H1 (cell line): ENCODE results near the gene RARA. TPM values are rescaled to one million over a fixed set of nuclear protein-coding genes. Genes with fewer than 3 reads are reported as not detected.

Source experiments
- CTCF ChIA-PET: fragments of 300-600 bp; sonication (Branson Sonifier 250); formaldehyde crosslinking; loops from one replicate; lab custom pipeline; 2021; ENCODE audit not compliant: partially characterized antibody; lab: Charles Lee
- POLR2A ChIA-PET: fragments of 300-600 bp; sonication (Branson Sonifier 250); formaldehyde crosslinking; loops from one replicate; lab custom pipeline; 2021; ENCODE audit warnings: inconsistent platforms; ENCODE audit not compliant: partially characterized antibody; lab: Charles Lee
- DNase-seq, 2 experiments: peaks; one replicate each; pipeline versions ENCODE4 v3.0.0 to v3.0.0-alpha.2; 2010 to 2022; ENCODE audit warnings: low spot score in 2 of 2, low read depth in 1 of 2, mixed read lengths in 1 of 2
- FAIRE-seq: peaks from 2 replicates; lab custom pipeline; 2011; peaks lifted over from hg19 to GRCh38; lab: Jason Lieb, UNC
- H2AFZ ChIP-seq: 2 replicates; pipeline ENCODE4 v1.8.1; 2012; ENCODE audit warnings: low read length, inconsistent platforms
- H2AK5ac ChIP-seq: 2 replicates; pipeline ENCODE4 v1.6.1; 2013; ENCODE audit warnings: low read depth, low read length
- H2BK120ac ChIP-seq: replicated peaks from 2 replicates; pipeline ENCODE3; 2013; ENCODE audit warnings: low read depth, low read length, inconsistent platforms
- H2BK12ac ChIP-seq: 2 replicates; pipeline ENCODE4 v1.6.1; 2013; ENCODE audit warnings: low read depth, low read length
- H2BK15ac ChIP-seq: 2 replicates; pipeline ENCODE4 v1.6.1; 2013; ENCODE audit warnings: low read length
- H2BK20ac ChIP-seq: 2 replicates; pipeline ENCODE4 v1.6.1; 2013; ENCODE audit warnings: low read length
- H2BK5ac ChIP-seq: 2 replicates; pipeline ENCODE4 v1.6.1; 2013; ENCODE audit warnings: low read depth, low read length
- H3K14ac ChIP-seq: 2 replicates; pipeline ENCODE4 v1.6.1; 2013; ENCODE audit warnings: inconsistent platforms; ENCODE audit not compliant: insufficient read length
- H3K18ac ChIP-seq: 2 replicates; pipeline ENCODE4 v1.6.1; 2013; ENCODE audit warnings: low read length; ENCODE audit errors: extremely low read depth
- H3K23ac ChIP-seq: 2 replicates; pipeline ENCODE4 v1.6.1; 2013; ENCODE audit warnings: inconsistent platforms; ENCODE audit not compliant: insufficient read length
- H3K23me2 ChIP-seq: 2 replicates; pipeline ENCODE4 v1.6.1; 2013; ENCODE audit warnings: low read depth, low read length
- H3K27ac ChIP-seq: 2 replicates; pipeline ENCODE4 v1.6.1; 2011; ENCODE audit warnings: low read depth, low read length, inconsistent platforms
- H3K27me3 ChIP-seq, 4 experiments: replicated peaks in 1 of 4; 1 replicate in 1 of 4; 2 replicates in 3 of 4; pipeline versions ENCODE4 v1.6.1 to v1.8.1; 2011 to 2013; ENCODE audit warnings: low read length in 3 of 4, mild to moderate bottlenecking in 3 of 4, inconsistent platforms in 2 of 4, mixed read lengths in 2 of 4, moderate library complexity in 1 of 4; ENCODE audit not compliant: control insufficient read depth in 3 of 4, insufficient read depth in 3 of 4; ENCODE audit errors: extremely low read depth in 1 of 4
- H3K36me3 ChIP-seq, 4 experiments: 2 replicates each; pipeline versions ENCODE4 v1.6.1 to v1.8.1; 2011 to 2013; ENCODE audit warnings: mild to moderate bottlenecking in 4 of 4, low read length in 3 of 4, moderate library complexity in 2 of 4, control low read depth in 1 of 4, inconsistent platforms in 1 of 4; ENCODE audit not compliant: insufficient read depth in 4 of 4, control insufficient read depth in 2 of 4
- H3K4ac ChIP-seq: replicated peaks from 2 replicates; pipeline ENCODE3; 2013; ENCODE audit warnings: low read length, low read depth, mixed read lengths, inconsistent platforms; ENCODE audit not compliant: insufficient read length
- H3K4me1 ChIP-seq, 4 experiments: replicated peaks in 1 of 4; 1 replicate in 1 of 4; 2 replicates in 3 of 4; pipeline versions ENCODE4 v1.6.1 to v1.8.1; 2011 to 2013; ENCODE audit warnings: low read length in 3 of 4, inconsistent platforms in 2 of 4, mixed read lengths in 1 of 4; ENCODE audit not compliant: insufficient read depth in 4 of 4, control insufficient read depth in 3 of 4
- H3K4me2 ChIP-seq, 2 experiments: 2 replicates each; pipeline versions ENCODE4 v1.6.1 to v1.8.1; 2011 to 2013; ENCODE audit warnings: low read depth in 2 of 2, low read length in 2 of 2, control low read depth in 1 of 2, inconsistent platforms in 1 of 2, mild to moderate bottlenecking in 1 of 2; ENCODE audit not compliant: insufficient read depth in 1 of 2
- H3K4me3 ChIP-seq, 4 experiments: fragments of 200-600, 300-600 bp in 1 of 4; sonication (generic), shearing (Covaris generic), sonication (Bioruptor Twin) in 1 of 4; 2 replicates each; pipeline versions ENCODE4 v1.5.1 to v1.8.1; 2011 to 2016; ENCODE audit warnings: low read length in 4 of 4, low read depth in 3 of 4, control low read depth in 2 of 4, inconsistent platforms in 2 of 4, mild to moderate bottlenecking in 2 of 4, mixed read lengths in 1 of 4, moderate library complexity in 1 of 4; ENCODE audit not compliant: insufficient read depth in 2 of 4; ENCODE audit errors: extremely low read depth in 1 of 4
- H3K56ac ChIP-seq: replicated peaks from 2 replicates; pipeline ENCODE3; 2013; ENCODE audit warnings: low read depth, mild to moderate bottlenecking, mixed read lengths, low read length, inconsistent platforms; ENCODE audit not compliant: insufficient read length
- H3K79me1 ChIP-seq: 2 replicates; pipeline ENCODE4 v1.6.1; 2013; ENCODE audit warnings: low read depth, low read length, control low read depth
- H3K79me2 ChIP-seq, 2 experiments: 2 replicates each; pipeline versions ENCODE4 v1.6.1 to v1.8.1; 2012 to 2013; ENCODE audit warnings: low read length in 2 of 2, mild to moderate bottlenecking in 2 of 2, inconsistent platforms in 1 of 2; ENCODE audit not compliant: insufficient read depth in 2 of 2, control insufficient read depth in 1 of 2
- H3K9ac ChIP-seq, 4 experiments: replicated peaks in 1 of 4; 1 replicate in 1 of 4; 2 replicates in 3 of 4; pipeline versions ENCODE4 v1.6.1 to v1.8.1; 2011 to 2013; ENCODE audit warnings: low read depth in 3 of 4, low read length in 3 of 4, control low read depth in 2 of 4, mild to moderate bottlenecking in 2 of 4, moderate library complexity in 2 of 4, inconsistent platforms in 1 of 4; ENCODE audit errors: extremely low read depth in 1 of 4
- H3K9me3 ChIP-seq, 2 experiments: 2 replicates each; pipeline versions ENCODE4 v1.6.1 to v1.8.1; 2012 to 2013; ENCODE audit warnings: mild to moderate bottlenecking in 2 of 2, moderate library complexity in 2 of 2, control low read depth in 1 of 2, inconsistent platforms in 1 of 2, low read depth in 1 of 2, low read length in 1 of 2, mixed read lengths in 1 of 2; ENCODE audit not compliant: insufficient read depth in 2 of 2
- H4K20me1 ChIP-seq, 2 experiments: replicated peaks in 1 of 2; 2 replicates each; pipeline versions ENCODE3 to v1.8.1; 2011 to 2013; ENCODE audit warnings: inconsistent platforms in 2 of 2, low read length in 2 of 2, mild to moderate bottlenecking in 1 of 2; ENCODE audit not compliant: insufficient read depth in 2 of 2, control insufficient read depth in 1 of 2
- H4K5ac ChIP-seq: 2 replicates; pipeline ENCODE4 v1.6.1; 2013; ENCODE audit warnings: low read length, low read depth, mixed read lengths, inconsistent platforms; ENCODE audit not compliant: insufficient read length
- H4K8ac ChIP-seq: 2 replicates; pipeline ENCODE4 v1.8.0; 2013; ENCODE audit warnings: mild to moderate bottlenecking, moderate library complexity, low read length, inconsistent platforms; ENCODE audit not compliant: insufficient read depth; ENCODE audit errors: extremely low read depth
- H4K91ac ChIP-seq: replicated peaks from 2 replicates; pipeline ENCODE3; 2013; ENCODE audit warnings: low read length, mixed read lengths, inconsistent platforms; ENCODE audit not compliant: insufficient read length
- CBX5 ChIP-seq: fragments of 300-800, 300-1000 bp; sonication (generic); IDR thresholded peaks from 2 replicates; pipeline ENCODE4 v1.7.1; 2016; ENCODE audit warnings: antibody characterized with exemption, low read length, low read depth
- CEBPB ChIP-seq: IDR thresholded peaks from 2 replicates; pipeline ENCODE4 v1.6.1; 2012; ENCODE audit warnings: low read depth, low read length
- EP300 ChIP-seq, 2 experiments: IDR thresholded peaks; 1 replicate in 1 of 2; 2 replicates in 1 of 2; pipeline ENCODE4 v1.6.1; 2011 to 2012; ENCODE audit warnings: low read depth in 2 of 2, low read length in 2 of 2, mild to moderate bottlenecking in 2 of 2, borderline replicate concordance in 1 of 2, inconsistent platforms in 1 of 2, moderate library complexity in 1 of 2
- FOSL1 ChIP-seq: IDR thresholded peaks from 2 replicates; pipeline ENCODE4 v1.6.1; 2011; ENCODE audit warnings: mild to moderate bottlenecking, low read depth, low read length, moderate library complexity; ENCODE audit not compliant: insufficient read depth
- HDAC6 ChIP-seq: IDR thresholded peaks from one replicate; pipeline ENCODE4 v1.7.1; 2012; ENCODE audit warnings: low read depth, mild to moderate bottlenecking, inconsistent platforms, low read length, moderate library complexity
- MAX ChIP-seq: IDR thresholded peaks from 2 replicates; pipeline ENCODE4 v1.6.1; 2012; ENCODE audit warnings: inconsistent platforms
- NRF1 ChIP-seq: IDR thresholded peaks from 2 replicates; pipeline ENCODE4 v1.6.1; 2011; ENCODE audit warnings: mild to moderate bottlenecking, low read depth, low read length, improper control_type of control experiment
- PHF8 ChIP-seq: fragments of 200-600 bp; sonication (generic); conservative IDR thresholded peaks from 2 replicates; pipeline ENCODE4 v1.7.1; 2012; ENCODE audit warnings: low read depth, mild to moderate bottlenecking, inconsistent platforms, low read length, moderate library complexity
- RAD21 ChIP-seq, 2 experiments: IDR thresholded peaks in 1 of 2; conservative IDR thresholded peaks in 1 of 2; 2 replicates each; pipeline ENCODE4 v1.6.1; 2011; ENCODE audit warnings: low read depth in 2 of 2, low read length in 2 of 2, improper control_type of control experiment in 1 of 2, inconsistent platforms in 1 of 2, mild to moderate bottlenecking in 1 of 2, moderate library complexity in 1 of 2
- RXRA ChIP-seq: IDR thresholded peaks from 2 replicates; pipeline ENCODE4 v1.6.1; 2011; ENCODE audit warnings: low read depth, mild to moderate bottlenecking, low read length, moderate library complexity; ENCODE audit not compliant: insufficient read depth
- SP4 ChIP-seq: IDR thresholded peaks from 2 replicates; pipeline ENCODE4 v1.6.1; 2012; ENCODE audit warnings: low read length, inconsistent platforms
- TAF1 ChIP-seq: IDR thresholded peaks from 2 replicates; pipeline ENCODE4 v1.6.1; 2011; ENCODE audit warnings: mild to moderate bottlenecking, low read depth, low read length
- YY1 ChIP-seq: IDR thresholded peaks from 2 replicates; pipeline ENCODE4 v1.6.1; 2011; ENCODE audit warnings: low read depth, mild to moderate bottlenecking, low read length
- WGBS, 2 experiments: shearing (Covaris generic) in 1 of 2; methylation state at CpG; one replicate each; pipeline versions ENCODE4 v1.1.6 to v1.1.7; 2013 to 2015; ENCODE audit warnings: low lambda C conversion rate in 2 of 2, mixed read lengths in 2 of 2, inconsistent platforms in 1 of 2, low coverage in 1 of 2, missing lambda C conversion rate in 1 of 2; ENCODE audit not compliant: insufficient replicate concordance in 2 of 2, insufficient coverage in 1 of 2, insufficient read length in 1 of 2; ENCODE audit errors: extremely low coverage in 1 of 2, missing lambda C conversion rate in 1 of 2; 5-methylcytosine and 5-hydroxymethylcytosine counted together
- polyA plus RNA-seq, 7 experiments: library from polyadenylated mRNA; depleted of rRNA in 3 of 7; stranded (reverse) in 5 of 7; unstranded in 2 of 7; fragments of >200 nt in 5 of 7; fragments of 200-250 nt in 2 of 7; gene quantifications; 1 replicate in 5 of 7; 2 replicates in 1 of 7; 4 replicates in 1 of 7; pipeline versions ENCODE4 v1.2.1 to v1.2.3, GENCODE V29; 2011 to 2013; ENCODE audit warnings: missing spikeins in 2 of 7, mixed read lengths in 2 of 7
- total RNA-seq: library from RNA; stranded (reverse); fragmentation: NEBNext Ultra II Directional; extraction: Animal tissue kit (Norgen Biotek cat#: 25700); gene quantifications from 2 replicates; pipeline ENCODE4 v1.2.1, GENCODE V29; 2021

The RARA gene
- total and polyA plus RNA-seq, 2 of the 8 experiments (the other 6 are each of a cell fraction or from before 2014, with no cell fraction given) = 4.4 to 16.5 TPM

- no peak overlapping the region for H3K4me3 ChIP-seq
- H3K9ac ChIP-seq = no peak overlapping the region
- no peak overlapping the region for H2BK120ac ChIP-seq
- H3K14ac ChIP-seq = no peak overlapping the region
- no peak overlapping the region for H2BK15ac ChIP-seq
- H3K18ac ChIP-seq = no peak overlapping the region
- no peaks in the 10 kb centered on the region; the same call in 1 of the 2 replicates for H3K23me2 ChIP-seq
- H2AFZ ChIP-seq = no peak overlapping the region
- no peak overlapping the region for H4K8ac ChIP-seq
- H3K27me3 ChIP-seq = no peaks in the 10 kb centered on the region
- no peak overlapping the region for H3K4me2 ChIP-seq
- H3K36me3 ChIP-seq = peaks cover 0 to 22% (median 7%) of the 10 kb centered on the region in 4 experiments; a peak in 6 of 8 replicates
- H2BK20ac ChIP-seq = no peak overlapping the region
- FAIRE-seq (no peak), DNase-seq (no peak)
- H3K23ac ChIP-seq = no peak overlapping the region
- H4K91ac ChIP-seq = no peak overlapping the region
- 89% methylated on average over 2 of the region's 2 CpGs; no CpG with 5 or more reads in 1 of the 2 experiments for WGBS, 2 experiments
- ChIA-PET CTCF (interaction anchor here (0.6 kb wide), 1 partner anchor 1799 kb away, joined by 3 read pairs; no protein-coding TSS in a partner anchor), POLR2A (interaction anchor here (0.6 to 2.8 kb wide), 5 partner anchors 12 to 58 kb away, joined by 3 to 18 read pairs (median 5); partner anchors contain the start of gene CDC6)
- H4K5ac ChIP-seq = no peak overlapping the region
- H3K56ac ChIP-seq = no peak overlapping the region
- H2BK12ac ChIP-seq = no peak overlapping the region
- no peak overlapping the region for H2AK5ac ChIP-seq
- H3K27ac ChIP-seq = no peak overlapping the region
- H2BK5ac ChIP-seq = no peak overlapping the region
- H3K79me2 ChIP-seq = no peaks in the 10 kb centered on the region
- H3K4me1 ChIP-seq = peaks cover 0 to 2% (median 0%) of the 10 kb centered on the region in 4 experiments; a peak in 1 of 7 replicates
- no peak overlapping the region for H3K4ac ChIP-seq
- no peaks in the 10 kb centered on the region for H4K20me1 ChIP-seq
- no peak for TF ChIP-seq CBX5
- TF ChIP-seq HDAC6 = no peak
- TF ChIP-seq EP300 (IDR thresholded peaks at IDR 0.05; ENCODE audit: borderline replicate concordance in 1 of 2, low read depth in 2 of 2, low read length in 2 of 2) = no peak
- TF ChIP-seq TAF1 = no peak
- no peak for TF ChIP-seq SP4
- no peak for TF ChIP-seq NRF1
- no peak for TF ChIP-seq PHF8
- TF ChIP-seq RXRA = no peak
- TF ChIP-seq YY1 = no peak
- no peak for TF ChIP-seq RAD21 (IDR thresholded peaks at IDR 0.05 in 1 of 2, conservative IDR thresholded peaks at IDR 0.05 in 1 of 2; ENCODE audit: low read depth in 2 of 2, low read length in 2 of 2)
- TF ChIP-seq MAX = no peak
- TF ChIP-seq CEBPB = no peak
- no peak for TF ChIP-seq FOSL1
- no peaks in the 10 kb centered on the region for H3K79me1 ChIP-seq
- no peaks in the 10 kb centered on the region for H3K9me3 ChIP-seq
Measured at GRCh38 chr17:40268141-40268712, 40.8 kb upstream of the RARA start.
